GM18867 (cell line): ENCODE measurements around the gene TMEM43.

Experiments
- ATAC-seq: cut with Tn5 transposase; IDR thresholded peaks from one replicate; pipeline ENCODE4 v1.9.1; 2021; ENCODE audit warnings: mild to moderate bottlenecking, moderate library complexity; ENCODE audit not compliant: unreplicated experiment

The TMEM43 gene

DNA sequence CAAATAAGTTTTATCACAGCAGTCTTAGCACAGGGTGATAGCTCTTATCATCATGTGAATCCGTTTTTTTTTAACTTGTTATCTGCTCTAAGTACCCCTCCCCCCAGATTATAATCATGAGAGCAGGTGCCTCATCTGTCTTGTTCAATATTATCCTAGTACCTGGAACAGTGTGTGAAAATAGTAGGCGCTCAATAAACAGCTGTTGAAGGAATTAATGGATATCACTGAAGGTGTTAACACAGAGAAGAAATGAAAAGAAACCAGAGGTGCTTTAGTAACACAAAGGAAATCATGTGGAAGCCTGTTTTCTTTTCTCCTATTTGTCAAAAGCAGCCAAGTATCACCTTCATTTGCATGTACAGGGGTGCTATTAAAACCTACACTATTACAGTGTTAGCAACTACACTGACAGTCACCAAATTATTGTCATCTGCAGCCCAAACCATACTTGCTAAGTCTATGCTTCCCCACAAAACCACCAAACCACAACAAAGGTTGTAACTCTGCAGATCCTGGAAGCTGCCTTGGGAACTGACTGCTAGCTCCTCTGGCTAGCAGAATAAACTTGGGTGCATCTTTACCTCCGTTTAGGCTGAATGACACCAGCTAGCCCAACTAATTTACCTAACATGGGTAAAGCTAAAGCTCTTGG is 50.7 kb downstream of the TMEM43 start:
- no peak for ATAC-seq

DNA sequence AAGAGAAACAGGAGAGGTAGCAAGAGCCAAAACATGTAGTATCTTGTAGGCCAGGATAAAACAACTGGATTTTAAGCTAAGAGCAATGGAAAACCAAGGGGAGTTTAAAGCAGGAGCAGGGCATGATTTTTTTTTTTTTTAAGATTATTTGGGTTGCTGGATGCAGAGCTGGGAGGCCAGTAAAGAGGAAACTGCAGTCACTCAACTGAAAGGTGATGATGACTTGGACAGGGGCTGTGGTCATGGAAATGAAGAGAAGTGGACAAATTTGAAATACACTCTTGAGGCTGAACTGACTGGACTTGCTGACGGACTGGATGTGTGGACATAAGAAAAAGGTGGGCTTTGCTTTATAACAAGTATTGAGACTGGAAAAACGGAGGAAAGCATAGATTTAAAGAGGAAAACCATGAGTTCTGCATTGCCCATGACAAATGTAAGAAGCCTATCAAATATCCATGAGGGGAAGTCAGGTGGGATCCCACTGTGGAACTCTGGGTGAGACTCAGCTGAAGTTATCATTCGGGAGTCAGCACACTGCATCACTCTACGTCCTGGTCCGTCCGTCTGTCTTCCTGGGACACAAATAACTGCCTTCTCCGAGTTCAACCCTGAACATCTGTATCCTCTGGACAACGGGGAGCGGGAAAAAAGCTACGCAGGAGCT is 52.9 kb downstream of the TMEM43 start:
- ATAC-seq, result peak; percentile 10

DNA sequence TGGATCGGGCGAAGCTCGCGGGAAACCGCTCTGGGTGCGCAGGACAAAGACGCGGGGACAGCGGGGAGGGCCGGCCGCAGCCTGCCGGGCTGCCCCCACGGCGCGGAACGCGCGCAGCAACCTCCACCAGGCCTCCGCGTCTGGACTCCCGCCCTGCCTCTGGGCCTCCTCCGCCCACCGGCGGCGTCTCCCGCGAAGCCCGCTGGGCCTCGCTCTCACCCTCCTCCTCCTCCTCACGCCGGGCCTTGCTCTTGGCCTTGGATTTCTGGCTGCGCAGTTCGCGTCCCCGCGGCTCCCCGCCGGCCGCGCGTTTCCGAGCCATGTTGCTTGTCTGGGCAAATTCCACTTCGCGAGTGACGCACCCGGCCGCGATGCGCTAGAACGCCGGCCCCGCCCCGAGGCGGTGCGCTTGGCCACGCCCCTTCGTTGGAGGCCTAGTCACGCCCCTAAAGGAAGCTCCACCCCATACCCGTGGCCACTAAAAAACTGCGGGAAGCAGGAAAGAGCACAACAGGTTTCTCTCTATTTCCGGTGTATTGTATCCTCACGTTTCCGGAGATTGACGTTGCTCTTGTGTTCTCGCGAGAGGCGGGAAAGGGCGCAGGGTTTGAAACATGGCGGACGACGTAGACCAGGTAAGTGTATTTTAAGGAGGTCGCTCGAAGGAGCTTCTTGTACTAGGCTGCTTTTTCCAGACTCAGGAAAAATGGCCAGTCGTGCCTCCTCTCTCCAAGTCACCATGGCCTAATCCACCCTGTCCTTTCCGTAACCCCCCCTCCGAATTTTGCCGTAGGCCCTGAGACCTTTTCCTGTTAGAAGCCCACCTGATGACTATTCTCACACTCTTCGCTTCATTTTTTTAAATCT is 53.6 kb downstream of the TMEM43 start, which contains the start of the genes LSM3 and XPC:
TSS of gene LSM3 (plus strand) at position 571 of the 867 bp plus-strand sequence. CDS start at position 615, 44 bp downstream.
TSS of gene XPC (minus strand) at position 355 of the 867 bp plus-strand sequence. CDS start at position 322, 33 bp downstream.
- peak; percentile 92 for ATAC-seq

DNA sequence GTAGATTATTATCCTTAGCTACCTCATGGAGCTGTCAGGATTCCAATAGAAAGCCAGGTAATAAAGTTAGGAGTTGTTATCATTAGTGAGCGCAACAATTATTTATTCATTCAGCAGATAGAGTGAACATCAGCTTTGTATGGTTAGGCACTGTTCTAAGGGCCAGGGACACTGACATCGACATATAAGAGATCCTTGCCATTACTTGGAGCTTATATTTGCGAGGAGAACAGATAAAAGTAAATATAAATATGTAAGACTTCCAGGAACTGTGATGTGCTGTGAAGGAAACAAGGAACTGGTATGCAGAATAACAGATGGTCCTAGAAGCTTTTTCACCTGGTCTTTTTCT is 54.2 kb downstream of the TMEM43 start:
- no peak for ATAC-seq

DNA sequence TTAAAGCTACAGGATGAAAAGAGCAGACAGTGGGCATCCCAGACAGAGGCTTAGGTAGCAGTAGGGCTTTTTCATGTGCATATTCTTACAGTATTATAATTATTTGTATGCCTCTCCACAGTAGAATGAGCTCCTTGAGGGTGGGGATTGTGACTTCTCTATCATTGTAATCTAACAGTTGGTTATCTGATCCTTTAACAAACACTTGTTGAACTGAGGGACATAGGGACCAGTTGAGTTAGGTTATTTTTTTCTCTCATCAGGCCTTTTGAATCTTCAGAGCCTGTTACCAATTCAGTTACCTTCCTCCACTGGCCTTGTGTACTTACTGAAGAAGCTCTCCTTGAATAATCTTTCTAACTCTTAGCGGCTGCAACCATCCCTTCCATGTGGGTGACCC is 54.9 kb downstream of the TMEM43 start:
- ATAC-seq, result no peak

DNA sequence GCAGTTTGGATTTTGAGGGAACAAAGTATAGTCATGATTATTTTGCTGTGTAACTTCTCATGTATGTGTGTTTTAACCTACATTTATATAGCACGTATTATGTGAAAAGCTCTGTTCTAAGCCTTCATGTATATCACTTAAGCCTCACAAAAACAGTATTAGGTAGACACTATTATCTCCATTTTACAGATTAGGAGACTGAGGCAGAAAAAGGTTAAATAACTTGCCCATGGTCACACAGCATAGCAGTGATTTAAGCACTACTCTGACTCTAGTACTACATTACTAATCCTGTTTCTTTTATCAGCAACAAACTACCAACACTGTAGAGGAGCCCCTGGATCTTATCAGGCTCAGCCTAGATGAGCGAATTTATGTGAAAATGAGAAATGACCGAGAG is 56.4 kb downstream of the TMEM43 start:
- ATAC-seq, result no peak

DNA sequence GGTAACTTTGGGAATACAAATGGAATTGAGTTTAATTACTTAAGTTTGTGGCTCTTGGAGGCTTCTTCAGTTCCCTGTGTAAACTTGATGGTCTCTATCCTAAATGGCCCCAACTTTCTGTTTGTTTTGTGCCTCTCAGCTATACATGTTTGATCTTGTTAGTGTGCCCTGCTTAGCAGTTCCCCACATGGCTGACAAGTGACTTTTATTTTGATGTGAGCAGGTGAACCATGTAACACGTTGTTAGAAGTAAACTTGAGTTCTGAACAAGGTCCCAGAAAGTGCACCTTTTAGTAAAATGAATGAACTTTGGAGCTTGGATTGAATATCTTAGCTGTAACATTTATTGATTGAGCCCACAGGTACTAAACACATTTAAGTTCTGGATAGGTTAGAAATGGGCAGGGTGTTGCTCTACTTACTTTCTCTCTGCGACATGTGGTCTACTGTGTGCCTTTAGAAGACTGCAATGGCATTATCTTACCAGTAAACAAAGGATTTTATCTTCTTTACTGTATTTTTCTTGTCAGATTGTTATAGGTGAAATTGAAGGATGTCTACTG is 58.2 kb downstream of the TMEM43 start:
- no peak for ATAC-seq

DNA sequence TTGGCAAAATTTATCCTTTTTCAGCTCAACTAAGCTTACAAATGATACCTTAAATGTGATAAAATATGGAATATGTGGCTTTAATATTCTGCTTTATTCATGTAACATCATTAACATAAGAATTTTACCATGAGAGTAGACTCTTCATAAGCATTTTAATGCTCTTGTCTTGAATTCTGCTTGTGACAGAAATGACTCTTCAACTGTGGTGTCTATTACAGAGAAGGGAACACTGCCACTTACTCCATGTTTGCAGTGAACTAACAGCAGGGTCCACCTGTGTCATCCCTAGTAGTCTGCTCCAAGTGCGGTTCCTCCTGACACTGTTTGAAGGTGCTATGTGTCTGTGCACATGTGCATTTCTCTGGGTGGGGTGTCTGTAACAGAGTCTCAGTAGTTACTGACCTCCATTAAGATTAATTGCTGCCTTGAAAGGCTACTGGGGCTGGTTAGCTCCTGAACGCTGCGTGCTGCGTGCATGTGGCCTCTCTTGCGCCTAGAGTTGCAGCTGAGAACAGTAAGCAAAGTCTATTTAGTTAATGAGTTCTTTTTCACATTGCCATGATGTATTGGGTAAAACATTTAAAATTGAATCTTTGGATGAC is 62.1 kb downstream of the TMEM43 start:
- no peak for ATAC-seq

DNA sequence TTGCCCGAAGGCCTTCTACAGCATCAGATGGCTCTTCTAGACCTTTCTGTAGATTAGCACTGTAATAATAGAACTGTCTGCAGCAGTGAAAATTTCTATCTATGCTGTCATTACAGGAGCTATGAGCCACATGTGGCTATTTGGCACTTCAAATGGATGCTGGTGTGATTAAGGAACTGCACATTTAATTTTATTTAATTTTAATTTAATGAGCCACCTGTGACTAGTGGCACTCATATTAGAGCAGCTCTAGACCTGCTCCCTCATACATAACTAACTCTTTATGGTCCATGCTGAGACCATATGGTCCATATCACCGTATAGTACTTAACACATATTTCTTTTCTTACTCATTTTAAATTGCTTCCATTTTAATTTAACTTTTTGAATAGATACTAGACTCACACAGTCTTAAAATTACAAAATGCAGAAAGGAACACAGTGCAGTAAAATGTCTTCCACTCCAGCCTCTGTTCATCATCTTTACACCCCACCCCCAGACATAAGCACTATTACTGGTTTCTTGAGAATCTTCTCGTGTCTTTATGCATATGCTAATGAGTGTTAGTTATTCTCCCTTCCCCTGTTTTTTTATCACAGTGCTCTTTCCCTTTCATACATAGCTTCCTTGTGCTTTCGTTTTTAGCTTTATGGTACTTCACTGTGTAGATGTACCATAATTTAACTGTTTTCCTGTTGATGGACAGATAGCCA is 63.3 kb downstream of the TMEM43 start:
- no peak for ATAC-seq
